Lung (tissue), 12 donors: ENCODE measurements around the gene HDAC10. TPM values are rescaled to one million over a fixed set of nuclear protein-coding genes. Genes with fewer than 3 reads are reported as not detected.
A peak's percentile ranks its signal among the peaks of the same experiment; 100 is the strongest.

Source experiments
- ATAC-seq: fragments of 200-7000 bp; cut with Tn5 transposase; one replicate; pipeline ENCODE4 v1.9.1; 2020; ENCODE audit warnings: moderate number of reproducible peaks; ENCODE audit not compliant: insufficient read depth, low FRiP score
- DNase-seq, 3 donors: peaks; one replicate each; pipeline ENCODE4 v3.0.0-alpha.2; 2013 to 2017
- H3K27ac ChIP-seq, 2 donors: one replicate each; pipeline ENCODE4 v1.5.1; 2013; ENCODE audit warnings: mild to moderate bottlenecking in 2 of 2, moderate library complexity in 2 of 2, control low read depth in 1 of 2, inconsistent platforms in 1 of 2, low read depth in 1 of 2, low read length in 1 of 2
- H3K27me3 ChIP-seq, 3 donors: one replicate each; pipeline ENCODE4 v1.5.1; 2013; ENCODE audit warnings: low read length in 2 of 3; ENCODE audit not compliant: control insufficient read depth in 3 of 3, insufficient read depth in 3 of 3
- H3K36me3 ChIP-seq, 4 donors: one replicate each; pipeline ENCODE4 v1.5.1; 2013; ENCODE audit warnings: low read length in 4 of 4, mild to moderate bottlenecking in 1 of 4, moderate library complexity in 1 of 4; ENCODE audit not compliant: control insufficient read depth in 4 of 4, insufficient read depth in 4 of 4
- H3K4me1 ChIP-seq, 5 donors: one replicate each; pipeline ENCODE4 v1.5.1; 2013; ENCODE audit warnings: low read length in 5 of 5, mild to moderate bottlenecking in 2 of 5, moderate library complexity in 1 of 5; ENCODE audit not compliant: control insufficient read depth in 5 of 5, insufficient read depth in 5 of 5
- H3K4me3 ChIP-seq: one replicate; pipeline ENCODE4 v1.5.1; 2013; ENCODE audit warnings: mild to moderate bottlenecking, control low read depth, moderate library complexity
- H3K9ac ChIP-seq, 2 donors: one replicate each; pipeline ENCODE4 v1.5.1; 2013; ENCODE audit warnings: low read length in 2 of 2, control low read depth in 1 of 2; ENCODE audit not compliant: insufficient read depth in 1 of 2
- H3K9me3 ChIP-seq, 4 donors: one replicate each; pipeline ENCODE4 v1.5.1; 2013; ENCODE audit warnings: low read length in 3 of 4, mild to moderate bottlenecking in 1 of 4, moderate library complexity in 1 of 4; ENCODE audit not compliant: control insufficient read depth in 4 of 4, insufficient read depth in 3 of 4
- WGBS, 2 donors: extraction: QIAGEN DNeasy Blood & Tissue Kit; methylation state at CpG; one replicate each; pipeline ENCODE4 v1.1.7; 2013; 5-methylcytosine and 5-hydroxymethylcytosine counted together
- polyA plus RNA-seq, 2 donors: library from polyadenylated mRNA; stranded (reverse); fragments of 200-250 nt; gene quantifications; one replicate each; pipeline ENCODE4 v1.2.1, GENCODE V29; 2013
- total RNA-seq, 2 donors: library from RNA; depleted of rRNA in 1 of 2; stranded (reverse); fragments of >200 nt in 1 of 2; gene quantifications; one replicate each; pipeline ENCODE4 v1.2.1, GENCODE V29; 2014 to 2021
- TF ChIP-seq, protein P1 (sequence below): IDR thresholded peaks from 2 replicates; pipeline ENCODE4 v1.5.1; 2012; ENCODE audit warnings: mild to moderate bottlenecking; ENCODE audit errors: control extremely low read depth, extremely low read depth
- donor health status: control.
- donor health status: control.
- donor health status: Bipolar disorder and iron deficiency.
- donor health status: healthy.
- donor health status: DM: yes; HTN: yes; CAD: no.

HDAC10 gene
- total and polyA plus RNA-seq, 4 donors, result 32.2 to 53.7 (median 36.3) TPM

DNA sequence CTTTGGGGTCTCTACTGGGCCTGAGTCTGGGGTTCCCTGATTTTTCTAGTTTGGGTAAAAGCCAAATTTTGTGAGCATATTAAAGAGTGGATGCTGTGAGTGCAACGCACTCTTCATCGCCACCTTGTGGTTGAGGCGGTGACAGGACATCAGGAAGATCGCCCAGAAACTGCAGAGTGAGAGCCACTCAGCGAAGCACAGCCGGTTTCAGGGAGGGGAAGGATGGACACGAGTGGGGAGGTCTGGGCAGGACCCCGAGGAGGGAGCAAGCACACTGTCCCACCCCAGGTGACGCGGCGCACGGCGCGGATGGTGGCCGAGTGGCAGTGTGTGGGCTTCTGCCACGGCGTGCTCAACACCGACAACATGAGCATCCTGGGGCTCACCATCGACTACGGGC is 41.2 kb downstream of the HDAC10 start:
- DNase-seq (peak; percentile 63 to 75 (median 69)), ATAC-seq (peak; percentile 76)
- Histone ChIP-seq H3K9ac (no peak overlapping the region), H3K9me3 (no peaks in the 10 kb centered on the region), H3K27me3 (no peaks in the 10 kb centered on the region), H3K36me3 (peaks cover 7 to 50% (median 39%) of the 10 kb centered on the region in 4 donors), H3K27ac (no peak overlapping the region), H3K4me3 (no peak overlapping the region), H3K4me1 (peaks cover 0 to 2% (median 0%) of the 10 kb centered on the region in 5 donors)
- 60 to 63% methylated on average over 20 of the region's 20 CpGs for WGBS, 2 donors
- TF ChIP-seq, protein P1, sequence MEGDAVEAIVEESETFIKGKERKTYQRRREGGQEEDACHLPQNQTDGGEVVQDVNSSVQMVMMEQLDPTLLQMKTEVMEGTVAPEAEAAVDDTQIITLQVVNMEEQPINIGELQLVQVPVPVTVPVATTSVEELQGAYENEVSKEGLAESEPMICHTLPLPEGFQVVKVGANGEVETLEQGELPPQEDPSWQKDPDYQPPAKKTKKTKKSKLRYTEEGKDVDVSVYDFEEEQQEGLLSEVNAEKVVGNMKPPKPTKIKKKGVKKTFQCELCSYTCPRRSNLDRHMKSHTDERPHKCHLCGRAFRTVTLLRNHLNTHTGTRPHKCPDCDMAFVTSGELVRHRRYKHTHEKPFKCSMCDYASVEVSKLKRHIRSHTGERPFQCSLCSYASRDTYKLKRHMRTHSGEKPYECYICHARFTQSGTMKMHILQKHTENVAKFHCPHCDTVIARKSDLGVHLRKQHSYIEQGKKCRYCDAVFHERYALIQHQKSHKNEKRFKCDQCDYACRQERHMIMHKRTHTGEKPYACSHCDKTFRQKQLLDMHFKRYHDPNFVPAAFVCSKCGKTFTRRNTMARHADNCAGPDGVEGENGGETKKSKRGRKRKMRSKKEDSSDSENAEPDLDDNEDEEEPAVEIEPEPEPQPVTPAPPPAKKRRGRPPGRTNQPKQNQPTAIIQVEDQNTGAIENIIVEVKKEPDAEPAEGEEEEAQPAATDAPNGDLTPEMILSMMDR, result peak; percentile 76

DNA sequence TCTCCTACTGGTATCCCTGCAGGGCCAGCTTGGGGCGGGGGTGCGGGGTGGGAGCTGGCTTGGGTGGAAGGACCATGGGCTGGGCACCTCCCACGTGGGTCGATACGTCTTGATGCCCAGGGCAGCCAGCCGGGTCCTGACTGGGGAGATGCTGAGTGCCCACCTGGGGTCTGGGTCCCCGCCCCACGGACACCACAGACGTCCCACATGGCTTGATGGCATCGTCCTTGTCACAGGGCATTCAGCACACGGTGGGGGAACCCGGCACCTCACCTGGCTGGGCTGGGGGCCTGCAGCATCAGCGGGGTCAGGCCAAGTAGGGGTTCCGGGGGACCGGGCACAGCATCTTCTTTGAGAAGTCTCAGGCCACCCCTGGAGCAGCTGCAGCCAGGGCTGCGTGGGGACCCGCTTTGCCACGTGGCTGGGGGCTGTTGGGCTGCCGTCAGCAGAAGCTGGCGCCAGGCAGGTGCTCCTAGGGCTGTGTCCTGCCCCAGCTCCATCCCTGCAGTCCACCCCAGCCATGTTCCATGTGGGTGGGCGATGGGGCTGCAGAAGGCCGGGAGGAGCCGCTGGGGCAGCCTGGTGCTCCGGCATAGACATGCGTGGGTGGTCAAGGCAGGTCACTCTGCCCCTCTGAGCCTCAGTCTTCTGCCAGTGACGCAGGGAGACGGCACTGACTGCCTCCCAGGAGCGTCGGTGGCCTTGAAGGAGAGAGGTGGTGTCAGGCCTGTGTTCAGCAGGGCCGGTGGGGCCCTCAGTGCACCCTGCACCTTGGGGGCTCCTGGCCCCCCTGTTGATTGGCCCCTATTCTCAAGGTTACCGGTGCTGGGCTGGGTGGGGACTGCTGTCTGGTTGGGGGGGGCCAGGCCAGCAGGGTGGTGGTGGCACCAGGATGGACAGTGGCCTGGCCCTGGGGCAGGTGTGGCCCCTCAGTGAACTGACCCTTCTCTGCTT is 41.8 kb downstream of the HDAC10 start:
- H3K9me3 ChIP-seq, result no peaks in the 10 kb centered on the region
- TF ChIP-seq, protein P1, result no peak
- H3K36me3 ChIP-seq, result peaks cover 7 to 51% (median 39%) of the 10 kb centered on the region in 4 donors
- H3K9ac ChIP-seq, result no peak overlapping the region
- DNase-seq (no peak), ATAC-seq (no peak)
- no peaks in the 10 kb centered on the region for H3K27me3 ChIP-seq
- no peak overlapping the region for H3K27ac ChIP-seq
- H3K4me3 ChIP-seq, result no peak overlapping the region
- 85 to 90% methylated on average over 29 to 31 of the region's 31 CpGs for WGBS, 2 donors
- H3K4me1 ChIP-seq, result peaks cover 0 to 2% (median 0%) of the 10 kb centered on the region in 5 donors

DNA sequence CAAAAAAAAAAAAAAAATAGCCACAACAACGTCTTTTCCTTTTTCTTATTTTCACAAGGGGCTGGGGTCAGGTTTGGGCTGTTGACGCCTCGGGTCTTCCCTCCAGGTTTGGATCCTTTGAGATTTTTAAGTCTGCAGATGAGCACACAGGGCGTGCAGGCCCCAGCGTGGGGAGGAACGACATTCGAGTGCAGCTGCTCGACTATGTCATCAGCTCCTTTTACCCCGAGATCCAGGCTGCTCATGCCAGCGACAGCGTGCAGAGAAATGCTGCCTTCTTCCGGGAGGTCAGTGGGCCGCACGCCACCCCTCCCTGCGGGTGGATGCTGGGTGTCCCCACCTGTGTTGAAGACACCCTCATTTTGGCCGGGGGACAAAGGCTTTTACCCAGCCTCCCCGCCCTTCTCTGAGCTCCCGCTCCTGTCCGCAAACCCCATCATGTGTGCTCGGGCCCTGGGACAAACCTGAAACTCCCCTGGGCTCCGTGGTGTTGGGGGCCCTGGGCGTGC is 42.6 kb downstream of the HDAC10 start:
- Histone ChIP-seq H3K9ac (no peak overlapping the region), H3K4me1 (peaks cover 0 to 2% (median 0%) of the 10 kb centered on the region in 5 donors), H3K36me3 (peaks cover 7 to 53% (median 40%) of the 10 kb centered on the region in 4 donors), H3K27ac (no peak overlapping the region), H3K27me3 (no peaks in the 10 kb centered on the region), H3K4me3 (no peak overlapping the region), H3K9me3 (no peaks in the 10 kb centered on the region)
- TF ChIP-seq, protein P1, result no peak
- 92% methylated on average over 22 of the region's 22 CpGs for WGBS, 2 donors
- DNase-seq (no peak), ATAC-seq (no peak)
